Loucy (cell line): ENCODE measurements around the gene MYPN.

ENCODE experiments used
- CTCF ChIP-seq: fragments of 200-600 bp; sonication (generic); conservative IDR thresholded peaks from 2 replicates; pipeline ENCODE4 v1.5.1; 2014; ENCODE audit warnings: mild to moderate bottlenecking, antibody characterized with exemption, low read length
- EZH2phosphoT487 ChIP-seq: fragments of 200-600 bp; IDR thresholded peaks from 2 replicates; pipeline ENCODE4 v1.6.1; 2018; ENCODE audit warnings: antibody characterized with exemption, mild to moderate bottlenecking, moderate library complexity, borderline replicate concordance

- no peak for TF ChIP-seq CTCF
- TF ChIP-seq EZH2phosphoT487 = no peak
Measured at GRCh38 chr10:68251151-68251550, 141.9 kb downstream of the MYPN start.
